ENCODE measurements around the gene TMEM259.

GRCh38 chr19:963486-963951 is 57.4 kb downstream of the TMEM259 start:
- TF ChIP-seq, protein P1, sequence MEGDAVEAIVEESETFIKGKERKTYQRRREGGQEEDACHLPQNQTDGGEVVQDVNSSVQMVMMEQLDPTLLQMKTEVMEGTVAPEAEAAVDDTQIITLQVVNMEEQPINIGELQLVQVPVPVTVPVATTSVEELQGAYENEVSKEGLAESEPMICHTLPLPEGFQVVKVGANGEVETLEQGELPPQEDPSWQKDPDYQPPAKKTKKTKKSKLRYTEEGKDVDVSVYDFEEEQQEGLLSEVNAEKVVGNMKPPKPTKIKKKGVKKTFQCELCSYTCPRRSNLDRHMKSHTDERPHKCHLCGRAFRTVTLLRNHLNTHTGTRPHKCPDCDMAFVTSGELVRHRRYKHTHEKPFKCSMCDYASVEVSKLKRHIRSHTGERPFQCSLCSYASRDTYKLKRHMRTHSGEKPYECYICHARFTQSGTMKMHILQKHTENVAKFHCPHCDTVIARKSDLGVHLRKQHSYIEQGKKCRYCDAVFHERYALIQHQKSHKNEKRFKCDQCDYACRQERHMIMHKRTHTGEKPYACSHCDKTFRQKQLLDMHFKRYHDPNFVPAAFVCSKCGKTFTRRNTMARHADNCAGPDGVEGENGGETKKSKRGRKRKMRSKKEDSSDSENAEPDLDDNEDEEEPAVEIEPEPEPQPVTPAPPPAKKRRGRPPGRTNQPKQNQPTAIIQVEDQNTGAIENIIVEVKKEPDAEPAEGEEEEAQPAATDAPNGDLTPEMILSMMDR (IDR thresholded peaks at IDR 0.05): no peak
- no peak for TF ChIP-seq POLR2A (IDR thresholded peaks at IDR 0.05)
